CD1c-positive myeloid dendritic cell (primary cell): ENCODE measurements around the gene CCDC192.
"Not testable (repeated sequence)": the region's sequence is repeated elsewhere in the genome, so short reads cannot be mapped to it uniquely, and the experiment has no call there.

Source experiments
- DNase-seq: peaks from one replicate; pipeline ENCODE4 v3.0.0-alpha.2; 2016; ENCODE audit errors: extremely low spot score

The CCDC192 gene

GRCh38 chr5:127702926-127703561 is at the start of gene CCDC192:
Gene CCDC192, plus strand, starts transcription at chr5:127703391. Its CDS starts 55 bp downstream, at chr5:127703446.
- no peak for DNase-seq

GRCh38 chr5:127656825-127657224 is 46.4 kb upstream of the CCDC192 start:
- no peak for DNase-seq

- DNase-seq = no peak
These were observed 43.0 kb upstream of the CCDC192 start for GRCh38 chr5:127660047-127660733.

- no peak for DNase-seq
These were observed 39.1 kb upstream of the CCDC192 start for GRCh38 chr5:127664093-127664492.

- DNase-seq = no peak
These were observed 37.5 kb upstream of the CCDC192 start for GRCh38 chr5:127665641-127666040.

- DNase-seq = no peak
These were observed 37.0 kb upstream of the CCDC192 start for GRCh38 chr5:127666043-127666716.

- no peak for DNase-seq
These were observed 35.3 kb upstream of the CCDC192 start for GRCh38 chr5:127667926-127668325.

- DNase-seq = no peak
These were observed 32.0 kb upstream of the CCDC192 start for GRCh38 chr5:127671218-127671617.

- DNase-seq = no peak
These were observed 29.9 kb upstream of the CCDC192 start for GRCh38 chr5:127673117-127673800.

GRCh38 chr5:127676951-127677350 is 26.2 kb upstream of the CCDC192 start:
- DNase-seq = not testable (repeated sequence)

GRCh38 chr5:127679691-127680330 is 23.4 kb upstream of the CCDC192 start:
- DNase-seq = not testable (repeated sequence)

- DNase-seq = no peak
These were observed 22.6 kb upstream of the CCDC192 start for GRCh38 chr5:127680595-127680994.

GRCh38 chr5:127683008-127683407 is 20.2 kb upstream of the CCDC192 start:
- DNase-seq = no peak

- DNase-seq = no peak
These were observed 18.3 kb upstream of the CCDC192 start for GRCh38 chr5:127684726-127685467.

GRCh38 chr5:127685662-127686061 is 17.5 kb upstream of the CCDC192 start:
- DNase-seq = no peak

- no peak for DNase-seq
These were observed 16.8 kb upstream of the CCDC192 start for GRCh38 chr5:127686424-127686823.

GRCh38 chr5:127694518-127695171 is 8.5 kb upstream of the CCDC192 start:
- DNase-seq = no peak

- DNase-seq = no peak
These were observed 7.8 kb upstream of the CCDC192 start for GRCh38 chr5:127695346-127695745.

- DNase-seq = no peak
These were observed 6.5 kb upstream of the CCDC192 start for GRCh38 chr5:127696683-127697082.

- DNase-seq = no peak
These were observed 5.1 kb upstream of the CCDC192 start for GRCh38 chr5:127697894-127698600.
